ENCODE data around the gene BABAM2. TPM values are rescaled to one million over a fixed set of nuclear protein-coding genes. Genes with fewer than 3 reads are reported as not detected.
"Not testable (repeated sequence)": the region's sequence is repeated elsewhere in the genome, so short reads cannot be mapped to it uniquely, and the experiment has no call there.

Gene BABAM2
- total RNA-seq, 1 experiment from 2014 or later = 57.6 TPM

GRCh38 chr2:27972311-27972710 is 81.8 kb downstream of the BABAM2 start:
- TF ChIP-seq CTCF (IDR thresholded peaks at IDR 0.05; ENCODE audit: unreplicated experiment) = no peak
- intact Hi-C loops (cut with micrococcal nuclease) = no loop called here
- ChIA-PET POLR2A (interaction anchor here (0.5 to 1.9 kb wide), 8 partner anchors 9 to 543 kb away, joined by 3 to 4 read pairs (median 3); no protein-coding TSS in a partner anchor), CTCF (interaction anchor here (1.7 kb wide), 1 partner anchor 10 kb away, joined by 6 read pairs; no protein-coding TSS in a partner anchor)
- Mint-ChIP-seq H3K4me1 (ENCODE audit: insufficient read depth, unreplicated experiment) (peaks cover 15% of the 10 kb centered on the region), H3K36me3 (ENCODE audit: insufficient read depth, unreplicated experiment) (peaks cover 8% of the 10 kb centered on the region), H3K27ac (ENCODE audit: low read depth, unreplicated experiment) (no peak overlapping the region), H3K4me3 (ENCODE audit: unreplicated experiment) (no peak overlapping the region), H3K27me3 (ENCODE audit: insufficient read depth, unreplicated experiment) (no peaks in the 10 kb centered on the region), H3K9me3 (ENCODE audit: unreplicated experiment) (peaks cover 8% of the 10 kb centered on the region)
- no TSS peak for BruUV-seq (replicated peaks)
- DNase-seq (ENCODE audit: unreplicated experiment) = no peak

GRCh38 chr2:27973592-27973991 is 83.1 kb downstream of the BABAM2 start:
- peaks cover 8% of the 10 kb centered on the region for H3K9me3 Mint-ChIP-seq (ENCODE audit: unreplicated experiment)
- no peaks in the 10 kb centered on the region for H3K27me3 Mint-ChIP-seq (ENCODE audit: insufficient read depth, unreplicated experiment)
- H3K4me1 Mint-ChIP-seq (ENCODE audit: insufficient read depth, unreplicated experiment) = peaks cover 24% of the 10 kb centered on the region
- no peak for DNase-seq (ENCODE audit: unreplicated experiment)
- peaks cover 8% of the 10 kb centered on the region for H3K36me3 Mint-ChIP-seq (ENCODE audit: insufficient read depth, unreplicated experiment)
- BruUV-seq (replicated peaks) = no TSS peak
- H3K4me3 Mint-ChIP-seq (ENCODE audit: unreplicated experiment) = no peak overlapping the region
- POLR2A ChIA-PET = interaction anchor here (1.0 to 1.4 kb wide), 3 partner anchors 8 to 423 kb away, joined by 3 read pairs; no protein-coding TSS in a partner anchor
- CTCF ChIA-PET = interaction anchor here (0.5 to 1.7 kb wide), 4 partner anchors 11 to 41 kb away, joined by 3 to 6 read pairs (median 4); no protein-coding TSS in a partner anchor
- peak overlapping the region; percentile 49 for H3K27ac Mint-ChIP-seq (ENCODE audit: low read depth, unreplicated experiment)
- no peak for TF ChIP-seq CTCF (IDR thresholded peaks at IDR 0.05; ENCODE audit: unreplicated experiment)
- intact Hi-C loops (cut with micrococcal nuclease) = no loop called here

DNA sequence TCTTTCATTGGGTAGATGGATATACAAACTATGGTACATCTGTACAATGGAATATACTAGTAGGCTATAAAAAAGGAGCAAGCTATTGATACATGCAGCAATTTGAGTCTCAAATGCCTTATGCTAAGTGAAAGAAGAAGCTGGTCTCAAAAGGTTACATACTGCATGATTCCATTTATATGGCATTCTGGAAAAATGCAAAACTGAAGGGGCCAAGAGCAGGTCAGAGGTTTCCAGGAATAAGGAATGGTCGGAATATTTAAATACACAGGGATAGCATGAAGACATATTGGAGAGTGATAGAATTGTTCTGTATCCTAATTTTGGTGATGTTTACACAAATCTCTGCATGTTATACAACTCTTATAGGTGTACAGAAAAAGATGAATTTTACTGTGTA is 85.8 kb downstream of the BABAM2 start:
- CTCF ChIA-PET = interaction anchor here (0.5 kb wide), 1 partner anchor 303 kb away, joined by 3 read pairs; no protein-coding TSS in a partner anchor
- POLR2A ChIA-PET = interaction anchor here (0.6 to 1.1 kb wide), 3 partner anchors 21 to 462 kb away, joined by 3 to 4 read pairs (median 3); no protein-coding TSS in a partner anchor
- Mint-ChIP-seq H3K4me1 (ENCODE audit: insufficient read depth, unreplicated experiment) (peaks cover 38% of the 10 kb centered on the region), H3K27ac (ENCODE audit: low read depth, unreplicated experiment) (peak overlapping the region; percentile 63), H3K27me3 (ENCODE audit: insufficient read depth, unreplicated experiment) (no peaks in the 10 kb centered on the region), H3K9me3 (ENCODE audit: unreplicated experiment) (no peaks in the 10 kb centered on the region), H3K36me3 (ENCODE audit: insufficient read depth, unreplicated experiment) (no peaks in the 10 kb centered on the region), H3K4me3 (ENCODE audit: unreplicated experiment) (no peak overlapping the region)
- no peak for DNase-seq (ENCODE audit: unreplicated experiment)
- no peak for TF ChIP-seq CTCF (IDR thresholded peaks at IDR 0.05; ENCODE audit: unreplicated experiment)
- intact Hi-C loops (cut with micrococcal nuclease) = no loop called here
- BruUV-seq (replicated peaks) = no TSS peak

GRCh38 chr2:27977731-27978312 is 87.3 kb downstream of the BABAM2 start:
- H3K27ac Mint-ChIP-seq (ENCODE audit: low read depth, unreplicated experiment) = peak overlapping the region; percentile 77
- peaks cover 38% of the 10 kb centered on the region for H3K4me1 Mint-ChIP-seq (ENCODE audit: insufficient read depth, unreplicated experiment)
- POLR2A ChIA-PET = interaction anchor here (0.6 to 1.6 kb wide), 15 partner anchors 11 to 413 kb away, joined by 3 to 7 read pairs (median 3); partner anchors contain the start of genes BABAM2 and RBKS
- TF ChIP-seq CTCF (IDR thresholded peaks at IDR 0.05; ENCODE audit: unreplicated experiment) = no peak
- H3K4me3 Mint-ChIP-seq (ENCODE audit: unreplicated experiment) = peak overlapping the region; percentile 48
- no peaks in the 10 kb centered on the region for H3K9me3 Mint-ChIP-seq (ENCODE audit: unreplicated experiment)
- no peaks in the 10 kb centered on the region for H3K36me3 Mint-ChIP-seq (ENCODE audit: insufficient read depth, unreplicated experiment)
- no peaks in the 10 kb centered on the region for H3K27me3 Mint-ChIP-seq (ENCODE audit: insufficient read depth, unreplicated experiment)
- BruUV-seq (replicated peaks) = no TSS peak
- intact Hi-C loops (cut with micrococcal nuclease) = no loop called here
- DNase-seq (ENCODE audit: unreplicated experiment) = peak; percentile 92
- CTCF ChIA-PET = interaction anchor here (0.6 to 1.9 kb wide), 3 partner anchors 12 to 88 kb away, joined by 3 to 4 read pairs (median 4); no protein-coding TSS in a partner anchor

DNA sequence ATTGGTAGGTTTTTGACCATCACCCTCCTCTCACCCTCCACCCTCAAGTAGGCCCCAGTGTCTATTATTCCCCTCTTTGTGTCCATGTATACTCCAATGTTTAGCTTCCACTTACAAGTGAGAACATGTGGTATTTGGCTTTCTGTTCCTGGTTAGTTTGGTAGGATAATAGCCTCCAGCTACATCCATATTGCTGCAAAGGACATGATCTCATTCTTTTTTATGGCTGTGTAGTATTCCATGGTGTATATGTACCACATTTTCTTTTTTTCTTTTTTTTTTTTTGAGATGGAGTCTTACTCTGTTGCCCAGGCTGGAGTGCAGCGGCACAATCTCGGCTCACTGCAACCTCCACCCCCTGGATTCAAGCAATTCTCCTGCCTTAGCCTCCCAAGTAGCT is 88.2 kb downstream of the BABAM2 start:
- H3K27me3 Mint-ChIP-seq (ENCODE audit: insufficient read depth, unreplicated experiment); BruUV-seq (replicated peaks); H3K27ac Mint-ChIP-seq (ENCODE audit: low read depth, unreplicated experiment); intact Hi-C loops (cut with micrococcal nuclease); H3K9me3 Mint-ChIP-seq (ENCODE audit: unreplicated experiment); H3K36me3 Mint-ChIP-seq (ENCODE audit: insufficient read depth, unreplicated experiment); DNase-seq (ENCODE audit: unreplicated experiment): not testable (repeated sequence)
- Mint-ChIP-seq H3K4me3 (ENCODE audit: unreplicated experiment) (peak overlapping the region; percentile 48), H3K4me1 (ENCODE audit: insufficient read depth, unreplicated experiment) (peaks cover 33% of the 10 kb centered on the region)
- CTCF ChIA-PET = interaction anchor here (0.7 to 1.9 kb wide), 3 partner anchors 9 to 123 kb away, joined by 3 to 4 read pairs (median 4); no protein-coding TSS in a partner anchor
- POLR2A ChIA-PET = interaction anchor here (0.7 to 1.6 kb wide), 5 partner anchors 13 to 399 kb away, joined by 3 to 4 read pairs (median 3); no protein-coding TSS in a partner anchor

Data from MCF 10A (cell line).